Prostate gland (tissue), 2 donors: ENCODE data around the gene SYTL2. TPM values are rescaled to one million over a fixed set of nuclear protein-coding genes. Genes with fewer than 3 reads are reported as not detected.

Experiments used
- DNase-seq: peaks from one replicate; pipeline ENCODE4 v3.0.0-alpha.2; 2019; ENCODE audit warnings: low spot score
- H3K27ac ChIP-seq, 2 donors: fragments of 200-600 bp; sonication (generic); 2 replicates each; pipeline ENCODE4 v1.5.1; 2017 to 2019
- H3K27me3 ChIP-seq: fragments of 200-600 bp; sonication (generic); replicated peaks from 2 replicates; pipeline ENCODE4 v1.5.1; 2019; ENCODE audit not compliant: insufficient read depth
- H3K36me3 ChIP-seq, 2 donors: fragments of 200-600 bp; sonication (generic); 1 replicate in 1 of 2; 2 replicates in 1 of 2; pipeline versions ENCODE4 v1.5.1 to v1.8.1; 2017 to 2019
- H3K4me1 ChIP-seq: fragments of 200-600 bp; sonication (generic); replicated peaks from 2 replicates; pipeline ENCODE4 v1.5.1; 2019
- H3K4me3 ChIP-seq, 2 donors: fragments of 200-600 bp; sonication (generic); 2 replicates each; pipeline ENCODE4 v1.5.1; 2017 to 2019
- H3K9me3 ChIP-seq: fragments of 200-600 bp; sonication (generic); 2 replicates; pipeline ENCODE4 v1.5.1; 2017
- CTCF ChIP-seq, 4 experiments: fragments of 200-600 bp in 2 of 4; fragments of 450-650 bp in 2 of 4; sonication (generic) in 2 of 4; IDR thresholded peaks; 1 replicate in 3 of 4; 2 replicates in 1 of 4; pipeline ENCODE4 v1.5.1; 2016 to 2019; ENCODE audit warnings: antibody characterized with exemption in 4 of 4, mild to moderate bottlenecking in 2 of 4, moderate library complexity in 2 of 4
- POLR2A ChIP-seq: fragments of 450-650 bp; IDR thresholded peaks from one replicate; pipeline ENCODE4 v1.6.1; 2016; ENCODE audit warnings: antibody characterized with exemption, mild to moderate bottlenecking
- POLR2AphosphoS5 ChIP-seq: sonication (generic); formaldehyde crosslinking; IDR thresholded peaks from one replicate; pipeline ENCODE4 v1.6.1; 2017; ENCODE audit warnings: antibody characterized with exemption
- WGBS: methylation state at CpG from one replicate; pipeline ENCODE4 v1.1.5; 2018; 5-methylcytosine and 5-hydroxymethylcytosine counted together
- intact Hi-C: fragments of 100-400 bp; cut with DNase I; formaldehyde crosslinking; loops from one replicate; pipeline ENCODE4 v1.14.2; 2022
- total RNA-seq, 2 donors: library from RNA; depleted of rRNA; stranded (reverse); fragments of >200 nt; gene quantifications; one replicate each; pipeline ENCODE4 v1.1.0, GENCODE V29; 2016

Gene SYTL2
- total RNA-seq, 2 donors from 2014 or later: 52.2 to 105 TPM

GRCh38 chr11:85821636-85822035 is 10.7 kb upstream of the SYTL2 start:
- DNase-seq: peak; percentile 54
- peak overlapping the region in 1 of 2 donors; percentile 42 for H3K27ac ChIP-seq
- 43% methylated on average over 1 of the region's 1 CpG for WGBS
- peak; percentile 77 for TF ChIP-seq POLR2AphosphoS5
- no peak for TF ChIP-seq CTCF (IDR thresholded peaks at IDR 0.05)
- no peaks in the 10 kb centered on the region for H3K9me3 ChIP-seq
- intact Hi-C loops: loop anchor here (10.0 kb wide), 1 partner anchor 137 kb away; the partner anchor contains the start of gene CCDC89
- no peak overlapping the region for H3K4me3 ChIP-seq
- no peaks in the 10 kb centered on the region for H3K27me3 ChIP-seq
- no peaks in the 10 kb centered on the region for H3K36me3 ChIP-seq
- peaks cover 6% of the 10 kb centered on the region for H3K4me1 ChIP-seq

- Histone ChIP-seq H3K27ac (no peak overlapping the region), H3K9me3 (no peaks in the 10 kb centered on the region), H3K4me3 (no peak overlapping the region), H3K4me1 (no peaks in the 10 kb centered on the region), H3K36me3 (no peaks in the 10 kb centered on the region), H3K27me3 (no peaks in the 10 kb centered on the region)
- intact Hi-C loops: no loop called here
- DNase-seq: no peak
- TF ChIP-seq CTCF (IDR thresholded peaks at IDR 0.05) (no peak), POLR2AphosphoS5 (no peak), POLR2A (no peak)
Measured at GRCh38 chr11:85819441-85819840, 8.5 kb upstream of the SYTL2 start.

GRCh38 chr11:85815186-85815931 is 4.4 kb upstream of the SYTL2 start:
- H3K27ac ChIP-seq: no peak overlapping the region
- intact Hi-C loops: no loop called here
- WGBS: 62% methylated on average over 4 of the region's 4 CpGs

GRCh38 chr11:85813721-85814120 is 2.8 kb upstream of the SYTL2 start:
- DNase-seq: no peak
- 88% methylated on average over 9 of the region's 9 CpGs for WGBS
- Histone ChIP-seq H3K27me3 (no peaks in the 10 kb centered on the region), H3K4me3 (no peak overlapping the region), H3K4me1 (no peaks in the 10 kb centered on the region), H3K9me3 (no peaks in the 10 kb centered on the region), H3K27ac (no peak overlapping the region), H3K36me3 (no peaks in the 10 kb centered on the region)
- intact Hi-C loops: no loop called here
- TF ChIP-seq POLR2AphosphoS5: no peak
- TF ChIP-seq CTCF (IDR thresholded peaks at IDR 0.05): no peak
- TF ChIP-seq POLR2A: no peak

More at GRCh38 chr11:85815186-85815931, 4.4 kb upstream of the SYTL2 start:
- Histone ChIP-seq H3K36me3 (no peaks in the 10 kb centered on the region), H3K4me1 (no peaks in the 10 kb centered on the region), H3K9me3 (no peaks in the 10 kb centered on the region), H3K27me3 (no peaks in the 10 kb centered on the region), H3K4me3 (no peak overlapping the region)
- TF ChIP-seq POLR2AphosphoS5 (no peak), CTCF (IDR thresholded peaks at IDR 0.05) (no peak), POLR2A (no peak)
- DNase-seq: no peak

- Histone ChIP-seq H3K4me1 (no peaks in the 10 kb centered on the region), H3K9me3 (no peaks in the 10 kb centered on the region), H3K4me3 (peak overlapping the region; percentile 52), H3K27ac (peak overlapping the region in 1 of 2 donors; percentile 46), H3K36me3 (no peaks in the 10 kb centered on the region), H3K27me3 (no peaks in the 10 kb centered on the region)
- intact Hi-C loops: no loop called here
- DNase-seq: no peak
- WGBS: 83% methylated on average over 13 of the region's 13 CpGs
- no peak for TF ChIP-seq CTCF (IDR thresholded peaks at IDR 0.05)
- no peak for TF ChIP-seq POLR2A
- no peak for TF ChIP-seq POLR2AphosphoS5
Measured at GRCh38 chr11:85811624-85812023, 683 bp upstream of the SYTL2 start.
